Pulmonary artery endothelial cell (primary cell): ENCODE data around the gene EPB41. TPM values are rescaled to one million over a fixed set of nuclear protein-coding genes. Genes with fewer than 3 reads are reported as not detected.
A peak's percentile ranks its signal among the peaks of the same experiment; 100 is the strongest.

Experiments used
- DNase-seq: peaks from one replicate; pipeline ENCODE4 v3.0.0-alpha.2; 2011; ENCODE audit warnings: low read depth, low spot score
- total RNA-seq: library from RNA; depleted of rRNA; stranded (reverse); fragments of >200 nt; gene quantifications from 2 replicates; pipeline ENCODE4 v1.2.3, GENCODE V29; 2014

EPB41 gene
- total RNA-seq, 1 donor from 2014 or later: 18.6 TPM

DNA sequence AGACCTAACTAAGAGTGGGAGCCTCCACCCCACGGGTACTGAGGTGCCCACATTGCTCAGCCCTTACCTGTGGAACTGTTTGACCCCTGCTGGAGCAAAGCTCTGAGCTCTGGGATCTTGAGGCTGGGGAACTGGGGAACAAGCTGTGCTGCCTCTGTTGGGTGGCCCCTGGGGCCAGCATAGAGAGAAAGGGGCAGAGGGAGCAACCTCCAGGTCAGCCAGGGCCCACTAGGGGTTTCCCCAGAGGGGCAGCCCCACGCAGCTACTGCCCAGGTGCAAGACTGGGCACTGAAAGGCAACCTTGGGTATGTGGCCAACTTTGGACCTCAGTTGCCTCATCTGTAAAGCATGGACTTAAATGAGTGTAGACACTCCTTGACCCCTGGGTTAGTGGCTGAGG, 23.5 kb upstream of the EPB41 start:
- DNase-seq: no peak

DNA sequence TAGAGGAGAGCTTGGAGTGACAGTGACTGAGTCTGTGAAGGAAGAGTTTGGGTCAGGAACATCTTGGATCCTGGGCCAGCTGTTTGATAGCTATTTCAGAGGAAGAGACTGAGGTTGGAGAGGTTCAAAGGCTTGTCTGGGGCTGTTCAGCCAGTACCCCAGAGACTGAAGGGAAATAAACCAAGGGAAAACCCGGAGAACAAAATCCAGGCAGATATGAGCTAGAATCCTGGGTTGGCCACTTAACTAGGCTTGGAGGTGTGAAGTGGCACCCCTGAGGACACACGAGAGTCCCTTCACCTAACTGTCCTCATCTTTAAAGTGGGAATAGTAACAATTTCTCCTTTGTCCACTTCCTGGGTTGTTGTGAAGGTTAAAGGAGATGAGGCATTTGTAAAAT, 23.1 kb upstream of the EPB41 start:
- DNase-seq: no peak

DNA sequence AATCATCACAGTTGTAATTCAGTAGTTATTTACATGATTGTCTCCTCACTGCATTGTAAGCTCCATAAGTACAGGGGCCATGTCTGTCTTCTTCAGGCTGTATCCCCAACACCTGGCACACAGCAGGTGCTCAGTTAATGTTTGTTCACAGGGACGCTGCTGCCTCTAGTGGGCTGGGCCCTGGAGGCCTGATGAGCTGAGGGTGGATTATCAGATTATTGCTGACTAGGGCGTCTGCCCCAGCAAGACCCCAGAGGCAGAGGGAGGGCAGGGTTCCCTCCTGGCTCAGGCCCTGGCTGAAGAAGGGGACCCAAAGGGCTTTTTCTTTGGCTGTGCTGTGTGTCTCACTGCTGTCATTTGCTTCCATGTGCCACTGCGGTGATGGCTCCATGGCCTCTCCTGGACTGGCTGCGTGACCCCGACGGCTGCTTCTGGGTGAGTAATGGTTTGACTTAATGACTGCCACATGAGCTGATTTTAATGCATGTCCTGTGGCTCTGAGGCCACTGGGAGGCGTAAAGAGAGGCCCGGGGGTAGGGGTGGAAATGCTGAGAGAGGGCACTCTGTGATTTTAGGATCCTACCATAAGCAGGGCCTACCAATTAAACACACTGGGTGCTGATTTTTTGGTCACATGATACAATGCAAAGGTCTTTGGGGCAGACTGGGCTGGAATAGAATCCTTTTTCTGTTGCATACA, 20.8 kb upstream of the EPB41 start:
- DNase-seq: no peak

DNA sequence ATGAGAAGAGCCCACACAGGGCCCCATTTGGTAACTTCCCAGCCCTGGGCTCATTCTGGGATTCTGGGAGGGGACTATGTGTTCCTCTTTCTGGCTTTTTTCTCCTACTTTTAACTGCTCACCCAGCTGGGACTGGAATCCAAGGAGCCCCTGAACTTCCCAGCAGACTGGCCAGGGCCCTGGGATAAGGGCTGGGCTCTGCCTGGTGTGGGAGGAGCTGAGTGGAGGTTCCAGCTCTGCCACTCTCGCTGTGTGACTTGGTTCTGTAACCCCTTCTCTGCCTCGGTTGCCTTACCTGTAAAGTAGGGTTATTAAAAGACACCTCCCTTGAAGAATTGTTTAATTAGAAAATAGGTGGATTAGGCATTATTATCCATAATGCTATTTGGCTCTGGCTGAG, 19.6 kb upstream of the EPB41 start:
- DNase-seq: no peak

DNA sequence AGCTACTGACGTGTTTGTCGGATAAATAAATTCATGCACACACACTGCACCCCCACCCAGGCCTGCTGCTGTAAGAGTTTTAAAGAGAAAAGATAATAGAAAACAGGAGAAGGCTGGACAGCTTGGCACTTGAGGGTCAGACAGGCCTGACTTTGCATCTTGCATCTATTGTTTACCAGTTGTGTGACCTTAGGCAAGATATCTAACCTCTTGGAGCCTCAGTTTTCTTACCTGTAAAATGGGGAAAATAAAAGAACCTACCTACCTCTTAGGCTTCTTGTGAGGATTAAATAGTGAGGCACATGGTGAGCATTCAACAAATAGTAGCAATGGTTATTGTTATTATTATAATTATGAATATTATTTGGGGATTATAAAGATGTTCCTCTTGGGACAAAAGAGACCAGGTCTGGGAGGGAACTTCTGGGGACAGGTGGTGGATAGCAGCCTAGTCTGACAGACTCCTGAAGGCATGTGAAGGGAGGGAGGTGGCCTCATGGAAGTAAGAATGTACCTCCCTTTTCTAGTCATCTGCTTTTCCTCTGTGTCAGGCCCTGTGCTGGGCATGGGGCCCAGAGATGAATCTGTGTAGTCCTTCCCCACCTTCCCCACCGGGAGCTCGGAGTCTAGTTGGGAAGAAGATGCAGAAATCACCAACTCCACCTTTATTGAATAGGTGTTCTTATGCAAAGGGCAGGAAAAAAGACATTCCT, 18.3 kb upstream of the EPB41 start:
- no peak for DNase-seq

DNA sequence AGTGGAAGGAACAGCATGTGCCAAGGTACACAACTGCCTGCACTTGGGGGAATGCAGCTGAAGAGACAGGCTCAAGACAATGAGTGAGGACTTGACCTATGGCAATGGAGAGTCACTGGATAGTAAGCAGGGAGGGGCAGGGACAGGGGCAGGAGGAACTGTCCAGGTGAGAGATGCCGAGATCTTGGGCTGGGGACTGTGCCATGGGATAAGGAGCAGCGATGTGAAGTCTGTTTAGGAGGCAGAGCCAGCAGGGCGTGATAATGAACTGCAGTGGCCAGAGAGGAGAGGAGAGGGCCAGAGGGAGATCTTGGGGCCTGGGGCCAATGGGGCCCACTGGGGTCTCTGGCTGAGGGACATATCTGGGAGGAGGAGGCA, 17.8 kb upstream of the EPB41 start:
- no peak for DNase-seq

DNA sequence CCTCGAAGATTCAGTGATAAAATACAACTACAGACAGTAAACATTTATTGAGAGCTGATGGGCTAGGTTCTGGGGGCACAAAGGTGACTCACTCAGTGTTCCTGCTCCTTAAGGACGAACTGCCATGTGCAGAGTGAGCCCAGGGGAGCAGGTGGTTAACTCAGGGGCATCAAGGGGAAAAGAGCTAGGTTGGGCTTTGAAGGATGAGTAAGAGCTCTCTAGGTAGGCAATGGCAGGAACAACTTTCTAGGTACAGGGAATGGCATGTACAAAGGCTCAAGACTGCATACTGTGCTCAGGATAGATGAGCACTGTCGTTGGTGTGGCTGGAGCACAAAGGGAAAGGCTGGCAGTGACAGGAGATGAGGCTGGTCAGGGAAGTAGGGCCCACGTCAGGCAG, 16.6 kb upstream of the EPB41 start:
- DNase-seq: no peak

DNA sequence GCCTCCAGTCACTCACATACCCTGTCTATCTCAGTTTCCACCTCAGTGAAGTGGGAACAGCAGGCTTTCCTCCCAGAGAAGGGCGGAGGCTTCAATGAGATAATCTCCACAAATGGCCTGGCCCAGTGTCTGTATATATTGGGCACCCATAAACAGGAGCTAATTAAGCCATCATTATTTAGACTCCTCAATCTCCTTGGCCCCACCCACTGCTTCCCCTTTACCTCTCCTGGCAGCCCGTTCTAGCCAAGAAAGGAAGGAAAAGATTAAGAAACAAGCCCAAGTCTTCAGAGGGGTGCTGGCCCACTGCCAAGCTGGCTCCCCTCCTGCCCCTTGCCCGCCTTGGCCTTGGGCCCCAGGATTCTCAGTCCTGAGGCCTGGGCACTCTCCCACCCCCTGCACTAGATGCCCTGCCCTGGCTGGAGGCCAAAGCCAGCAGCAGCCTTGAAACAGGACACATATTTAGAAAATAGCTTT, 15.9 kb upstream of the EPB41 start:
- no peak for DNase-seq

DNA sequence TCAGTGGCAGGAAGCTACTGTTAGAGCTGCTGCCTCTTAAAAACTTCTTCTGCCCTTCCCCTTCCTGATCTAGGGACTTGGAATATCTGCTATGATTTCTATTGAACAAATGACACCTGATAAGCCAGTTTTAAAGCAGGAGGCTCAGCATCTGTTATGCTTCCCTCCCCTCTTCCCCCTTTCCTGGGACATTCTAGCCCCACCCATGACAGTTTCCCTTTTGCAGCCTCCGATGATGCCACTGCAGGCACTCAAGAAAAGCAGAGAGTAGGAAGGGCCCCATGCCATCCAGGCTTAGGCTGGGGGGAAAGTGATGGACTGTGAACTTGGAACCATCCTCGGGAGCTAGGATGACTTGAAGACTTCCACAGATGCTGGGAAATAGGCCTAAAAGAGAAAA, 15.1 kb upstream of the EPB41 start:
- DNase-seq: no peak

DNA sequence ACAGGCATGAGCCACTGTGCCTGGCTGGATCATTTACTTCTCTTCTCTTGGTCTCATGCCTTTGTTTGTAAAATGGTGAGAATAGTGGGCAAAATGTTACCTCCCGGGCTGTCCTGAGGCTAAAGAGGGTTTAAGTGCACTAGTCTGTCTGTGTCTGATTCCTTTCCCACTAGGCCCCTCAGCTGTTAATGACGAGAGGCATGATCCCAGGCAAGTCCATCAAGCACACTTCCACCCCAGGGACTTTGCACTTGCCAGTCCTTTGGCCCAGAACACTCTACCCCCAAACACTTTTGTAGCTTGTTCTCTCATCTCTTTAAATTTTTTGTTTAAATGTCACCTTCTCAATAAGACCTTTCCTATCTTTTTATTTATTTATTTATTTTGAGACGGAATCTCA, 13.8 kb upstream of the EPB41 start:
- no peak for DNase-seq

DNA sequence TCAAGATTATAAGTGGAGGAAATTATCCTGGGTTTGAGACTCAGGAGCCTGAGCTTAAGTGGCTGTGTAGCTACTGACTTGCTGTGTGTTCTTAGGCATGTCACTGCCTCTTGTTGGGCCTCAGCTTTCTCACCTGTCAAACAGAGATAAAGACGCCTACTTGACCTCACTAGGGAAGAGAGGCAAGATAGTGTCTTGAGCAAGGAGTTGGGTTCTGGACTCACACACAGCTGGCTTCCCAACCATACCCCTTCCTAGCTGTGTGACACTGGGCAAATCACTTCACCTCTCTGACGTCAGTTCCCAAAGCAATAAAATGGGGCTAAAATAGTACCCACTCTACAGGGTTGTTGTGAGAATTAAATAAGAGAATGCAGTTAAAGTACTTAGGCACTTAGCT, 11.6 kb upstream of the EPB41 start:
- DNase-seq: no peak

DNA sequence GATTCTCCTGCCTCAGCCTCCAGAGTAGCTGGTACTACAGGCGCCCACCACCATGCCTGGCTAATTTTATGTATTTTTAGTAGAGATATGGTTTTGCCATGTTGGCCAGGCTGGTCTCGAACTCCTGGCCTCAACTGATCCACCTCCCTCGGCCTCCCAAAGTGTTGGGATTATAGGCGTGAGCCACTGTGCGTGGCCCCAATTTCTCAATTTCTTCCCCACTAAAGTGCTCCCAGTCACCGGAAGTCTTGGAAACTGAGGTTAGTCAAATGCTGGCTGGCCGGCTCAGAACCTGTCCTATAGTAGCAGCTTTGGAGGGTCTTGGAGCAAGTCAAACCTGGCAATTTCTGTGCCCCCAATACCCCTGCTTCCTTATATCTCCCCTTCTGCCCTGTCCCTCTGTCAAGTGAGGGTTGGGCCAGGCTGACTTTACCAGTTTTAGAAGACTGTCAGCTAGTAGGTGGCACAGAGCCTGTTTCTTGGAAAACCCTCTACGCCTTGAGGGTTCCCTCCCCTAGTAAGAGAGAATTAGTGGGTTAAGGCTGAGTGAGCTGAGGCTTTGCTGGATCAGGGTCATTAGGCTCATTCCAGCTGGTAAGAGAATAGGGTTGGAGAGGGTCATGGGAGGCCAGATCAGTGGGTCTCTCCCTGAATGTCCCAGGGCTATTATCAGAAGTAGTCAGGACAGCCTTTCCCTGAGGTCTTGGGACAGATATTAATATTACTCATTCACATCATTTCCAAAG, 8.3 kb upstream of the EPB41 start:
- DNase-seq: no peak

DNA sequence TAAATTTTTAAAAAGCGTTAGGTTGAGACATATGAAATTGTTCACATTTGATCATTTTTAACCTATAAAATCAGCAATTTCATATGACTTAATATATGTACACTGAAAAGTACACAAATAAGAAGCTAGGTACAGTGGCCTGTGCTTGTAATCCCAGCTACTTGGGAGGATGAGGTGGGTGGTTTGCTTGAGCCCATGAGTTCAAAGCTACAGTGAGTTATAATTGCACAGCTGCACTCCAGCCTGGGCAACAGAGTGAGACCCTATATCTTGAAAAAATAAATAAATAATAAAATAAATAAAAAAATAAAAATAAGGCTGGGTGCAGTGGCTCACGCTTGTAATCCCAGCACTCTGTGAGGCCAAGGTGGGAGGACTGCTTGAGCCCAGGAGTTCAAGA, 5.2 kb upstream of the EPB41 start:
- no peak for DNase-seq

DNA sequence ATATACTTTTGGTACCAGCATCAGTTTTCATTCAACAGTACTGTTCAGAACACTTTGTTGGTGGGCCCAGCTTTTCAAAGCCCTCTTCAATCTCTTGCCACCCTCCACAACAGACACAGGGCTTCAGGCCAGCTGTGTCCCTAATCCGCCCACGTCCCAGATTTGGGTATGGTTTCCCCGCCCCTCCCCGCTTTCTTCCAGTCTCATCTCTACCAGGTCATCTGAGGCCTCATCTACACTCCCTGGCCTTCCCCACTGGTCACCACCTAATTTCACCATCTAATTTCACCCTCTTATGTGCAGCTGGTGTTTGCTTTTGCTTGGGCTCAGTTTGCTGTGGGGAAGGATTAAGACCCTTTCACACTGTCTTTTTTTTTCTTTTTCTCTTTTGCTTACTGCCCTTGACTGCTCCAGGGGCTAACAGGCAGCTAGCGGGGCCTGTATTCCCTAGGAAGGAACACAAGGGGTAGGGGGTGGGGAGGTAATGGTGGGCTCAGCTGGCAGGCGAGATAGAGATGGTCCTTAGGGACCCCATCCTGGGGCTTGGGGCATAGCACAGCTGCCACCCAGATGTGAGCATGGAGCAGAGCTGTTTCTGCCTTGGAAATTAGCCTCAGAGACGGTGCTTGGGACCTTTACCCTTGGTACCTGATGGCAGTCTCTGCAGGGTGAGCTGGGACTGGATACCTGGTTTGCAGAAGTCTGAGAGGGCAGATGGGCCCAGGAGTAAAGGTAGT, 3.8 kb upstream of the EPB41 start:
- no peak for DNase-seq

DNA sequence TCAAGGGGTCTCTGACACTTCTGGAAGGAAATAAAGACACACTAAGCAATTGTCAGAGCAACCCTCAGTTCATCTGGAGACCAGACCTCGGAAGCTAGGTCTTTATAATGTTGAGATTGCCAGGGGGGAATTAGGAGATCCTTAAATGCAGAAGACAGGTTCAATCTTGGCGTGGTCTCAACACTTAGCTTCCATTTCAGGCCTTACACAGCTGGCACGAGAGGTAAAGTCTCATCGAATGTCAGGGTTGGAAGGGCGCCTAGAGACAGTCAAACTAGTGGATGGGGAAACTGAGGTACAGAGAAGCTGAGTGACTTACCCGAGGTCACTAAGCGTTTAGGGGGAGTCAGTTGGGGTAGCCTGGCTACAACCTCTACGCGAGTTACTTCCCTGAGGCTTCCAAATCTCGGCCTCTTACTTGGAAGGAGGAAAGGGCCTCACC, 562 bp upstream of the EPB41 start:
- no peak for DNase-seq

DNA sequence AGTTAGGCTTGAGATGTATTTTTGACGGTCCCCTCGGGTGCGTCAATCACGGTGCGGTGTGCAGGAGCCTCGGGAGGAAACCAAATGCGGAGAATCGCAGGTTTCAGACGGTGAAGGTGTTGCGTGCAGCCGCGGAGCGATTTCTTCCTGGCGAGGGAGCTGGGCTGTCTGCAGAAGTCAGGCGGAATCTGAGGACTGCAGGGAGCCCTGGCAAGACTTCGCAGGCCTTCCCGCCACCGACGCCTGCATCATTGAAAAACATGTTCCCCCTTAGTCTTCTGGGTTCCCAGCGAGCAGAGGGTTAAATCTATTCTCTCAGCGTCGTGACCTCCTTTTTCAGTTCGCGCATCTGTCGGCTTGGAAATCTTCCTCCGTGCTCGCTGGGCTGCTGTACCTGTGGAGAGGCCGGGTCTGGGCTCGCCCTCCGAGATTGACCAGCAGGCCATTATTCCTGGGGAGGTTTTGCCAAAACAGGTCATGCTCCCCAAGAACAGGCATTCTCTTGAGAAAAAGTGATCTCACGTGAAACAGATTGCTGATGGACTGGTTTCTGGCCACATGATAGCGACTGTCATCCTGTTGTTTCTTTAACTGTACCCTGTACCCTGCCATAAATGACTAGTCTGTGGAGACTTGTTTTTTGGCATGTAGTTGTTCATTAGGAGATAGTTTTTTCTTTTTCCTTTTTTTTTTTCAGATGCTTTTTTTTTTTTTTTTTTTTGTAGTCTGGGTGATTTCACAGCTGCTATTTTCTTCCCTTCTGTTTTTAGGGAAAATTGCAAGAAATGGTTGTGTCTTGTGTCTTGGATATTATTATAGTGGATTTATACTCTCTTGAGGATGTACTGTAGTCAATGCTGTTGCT, 894 bp downstream of the EPB41 start:
- no peak for DNase-seq

DNA sequence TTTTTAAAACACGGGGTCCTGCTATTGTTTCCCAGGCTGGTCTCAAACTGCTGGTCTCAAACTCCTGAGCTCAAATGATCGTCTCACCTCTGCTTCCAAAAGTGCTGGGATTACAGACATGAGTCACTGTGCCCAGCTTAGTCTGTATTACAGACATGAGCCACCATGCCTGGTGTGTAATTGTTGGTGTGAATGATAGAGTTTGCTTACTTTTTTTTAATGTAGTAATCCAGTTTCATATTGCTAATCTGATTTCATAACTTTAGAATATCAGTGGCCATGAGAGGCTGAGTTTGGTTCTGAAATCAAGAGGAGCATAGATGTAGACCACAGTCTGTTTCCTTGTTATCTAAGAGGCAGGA, 3.4 kb downstream of the EPB41 start:
- DNase-seq: no peak

DNA sequence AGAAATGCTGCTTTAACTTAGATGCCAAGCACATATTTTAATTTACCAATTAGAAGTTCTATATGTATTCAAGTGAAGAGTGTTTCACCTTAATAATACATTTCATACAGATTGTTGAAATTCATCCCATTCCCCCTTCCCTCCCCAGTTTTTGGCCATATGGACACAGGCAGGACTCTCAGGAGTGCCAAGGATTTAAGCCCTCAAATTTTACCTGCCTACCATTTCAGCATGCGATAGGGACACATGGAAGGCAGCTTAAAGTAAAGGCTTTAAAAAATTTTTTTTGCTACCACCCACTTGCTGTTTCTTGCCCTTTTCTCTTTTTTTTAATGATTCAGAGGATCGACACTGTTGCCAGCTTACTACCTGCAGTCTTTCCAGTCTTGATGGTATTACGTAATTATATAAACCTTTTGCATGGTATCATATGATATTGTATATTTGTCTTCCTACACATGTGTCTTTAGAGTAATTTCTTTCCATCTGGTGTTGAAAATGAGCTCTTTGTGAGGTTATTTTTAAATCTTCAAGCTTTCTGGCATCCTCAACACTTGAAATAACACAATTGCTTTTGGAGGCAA, 7.0 kb downstream of the EPB41 start:
- DNase-seq: no peak

DNA sequence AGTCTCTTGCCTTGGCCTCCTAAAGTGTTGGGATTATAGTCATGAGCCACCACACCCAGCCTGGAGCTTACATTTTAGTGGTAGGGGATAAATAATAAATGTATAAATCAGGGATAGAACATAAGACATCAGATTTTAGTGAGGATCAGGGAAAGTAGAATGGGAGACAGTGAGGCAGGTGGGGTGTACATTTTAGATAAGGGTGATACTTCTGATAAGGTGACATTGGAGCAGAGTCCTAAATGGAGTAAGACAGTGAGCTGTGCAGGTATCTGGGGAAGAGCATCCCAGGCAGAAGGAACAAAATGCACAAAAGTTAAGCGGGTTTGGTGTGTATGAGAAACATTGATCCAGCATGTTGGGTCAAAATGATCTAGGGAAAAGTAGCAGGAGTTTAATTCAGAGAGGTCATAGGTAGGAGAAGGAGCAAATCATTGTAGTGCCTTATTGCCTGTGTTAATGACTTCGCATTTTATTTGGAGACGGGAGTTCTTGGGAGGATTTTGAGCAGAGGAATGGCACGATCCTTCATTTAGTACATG, 11.1 kb downstream of the EPB41 start:
- no peak for DNase-seq

DNA sequence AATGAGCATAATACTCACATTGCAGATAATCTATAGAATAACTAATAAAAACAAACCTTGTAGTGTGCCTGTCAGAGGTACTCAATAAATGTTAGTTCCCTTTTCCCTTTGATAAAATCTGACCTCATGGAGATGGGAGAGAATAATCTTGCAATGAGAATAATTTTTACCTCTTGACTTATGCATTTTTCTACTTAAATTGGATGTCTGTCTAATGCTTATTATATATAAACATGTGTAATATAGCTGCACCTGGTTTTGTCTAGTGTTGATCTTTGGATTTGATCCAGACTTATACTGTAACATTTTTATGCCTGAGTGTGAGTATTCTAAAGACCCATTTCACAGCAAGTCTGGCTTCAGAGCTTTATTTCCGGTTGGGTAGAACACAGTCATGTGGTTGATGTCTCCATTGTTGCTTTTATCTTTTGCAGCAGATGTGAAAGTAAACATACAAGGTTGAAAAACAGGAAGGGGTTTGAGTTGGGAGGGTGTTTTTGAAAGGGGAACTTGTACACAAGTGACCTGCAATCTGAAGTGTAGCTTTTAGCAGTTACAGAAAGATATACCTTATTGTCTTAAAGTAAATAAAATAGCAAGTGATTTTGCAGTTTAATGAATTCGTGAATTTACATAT, 12.4 kb downstream of the EPB41 start:
- peak; percentile 54 for DNase-seq
